ENCODE measurements around the gene RGS13. TPM values are rescaled to one million over a fixed set of nuclear protein-coding genes. Genes with fewer than 3 reads are reported as not detected.

The RGS13 gene
- total and polyA plus RNA-seq, 2 experiments from 2014 or later: not detected

- H3K4me3 ChIP-seq: no peak overlapping the region
- H3K4me3 Mint-ChIP-seq: no peak overlapping the region
- H3K36me3 ChIP-seq (ENCODE audit: insufficient read depth): no peaks in the 10 kb centered on the region
- peak; percentile 27 for DNase-seq (ENCODE audit: low spot score)
- H3K27me3 Mint-ChIP-seq (ENCODE audit: insufficient read depth, low read depth, poor library complexity): no peaks in the 10 kb centered on the region
- no peak overlapping the region for H2AFZ ChIP-seq
- no peaks in the 10 kb centered on the region for H3K9me2 ChIP-seq (ENCODE audit: insufficient read depth)
- no peak overlapping the region for H3K27ac ChIP-seq (ENCODE audit: low read depth)
- no peaks in the 10 kb centered on the region for H4K20me1 ChIP-seq (replicated peaks; ENCODE audit: insufficient read depth)
- TF ChIP-seq NANOG (IDR thresholded peaks at IDR 0.05; ENCODE audit: borderline replicate concordance): no peak
- no peak for TF ChIP-seq POLR2AphosphoS5 (IDR thresholded peaks at IDR 0.05; ENCODE audit: low read depth)
- TF ChIP-seq EZH2phosphoT487 (IDR thresholded peaks at IDR 0.05; ENCODE audit: unreplicated experiment): no peak
- no peaks in the 10 kb centered on the region for H3F3A ChIP-seq (replicated peaks; ENCODE audit: low read depth)
- H3K9me3 Mint-ChIP-seq: no peaks in the 10 kb centered on the region
- H3K79me2 ChIP-seq (replicated peaks; ENCODE audit: insufficient read depth): no peaks in the 10 kb centered on the region
- no peak overlapping the region for H3K27ac Mint-ChIP-seq
- H3K4me2 ChIP-seq: no peak overlapping the region
- no peaks in the 10 kb centered on the region for H3K36me3 Mint-ChIP-seq (ENCODE audit: low read depth)
- H3K27me3 ChIP-seq (ENCODE audit: insufficient read depth): no peaks in the 10 kb centered on the region
- ATAC-seq: peak; percentile 77
- H3K4me1 Mint-ChIP-seq: peaks cover 12% of the 10 kb centered on the region
- no peaks in the 10 kb centered on the region for H3K4me1 ChIP-seq (ENCODE audit: insufficient read depth)
Measured at GRCh38 chr1:192632641-192633532, 3.1 kb upstream of the RGS13 start.

GRCh38 chr1:192633533-192634253, 2.3 kb upstream of the RGS13 start:
- H3K9me2 ChIP-seq (ENCODE audit: insufficient read depth): no peaks in the 10 kb centered on the region
- peaks cover 12% of the 10 kb centered on the region for H3K4me1 Mint-ChIP-seq
- no peak overlapping the region for H2AFZ ChIP-seq
- H3K4me3 Mint-ChIP-seq: no peak overlapping the region
- H3K27ac Mint-ChIP-seq: no peak overlapping the region
- H3K4me2 ChIP-seq: no peak overlapping the region
- ATAC-seq: peak; percentile 24; the same call in 2 of the 3 replicates
- no peak overlapping the region for H3K27ac ChIP-seq (ENCODE audit: low read depth)
- no peaks in the 10 kb centered on the region for H3K9me3 Mint-ChIP-seq
- DNase-seq (ENCODE audit: low spot score): no peak
- H3F3A ChIP-seq (replicated peaks; ENCODE audit: low read depth): no peaks in the 10 kb centered on the region
- H3K27me3 Mint-ChIP-seq (ENCODE audit: insufficient read depth, low read depth, poor library complexity): no peaks in the 10 kb centered on the region
- H3K79me2 ChIP-seq (replicated peaks; ENCODE audit: insufficient read depth): no peaks in the 10 kb centered on the region
- no peak overlapping the region for H3K4me3 ChIP-seq
- no peaks in the 10 kb centered on the region for H3K27me3 ChIP-seq (ENCODE audit: insufficient read depth)
- H4K20me1 ChIP-seq (replicated peaks; ENCODE audit: insufficient read depth): no peaks in the 10 kb centered on the region
- no peaks in the 10 kb centered on the region for H3K4me1 ChIP-seq (ENCODE audit: insufficient read depth)
- no peaks in the 10 kb centered on the region for H3K36me3 Mint-ChIP-seq (ENCODE audit: low read depth)
- H3K36me3 ChIP-seq (ENCODE audit: insufficient read depth): no peaks in the 10 kb centered on the region
- TF ChIP-seq JUNB (IDR thresholded peaks at IDR 0.05; ENCODE audit: unreplicated experiment): no peak
- no peak for TF ChIP-seq EZH2 (IDR thresholded peaks at IDR 0.05; ENCODE audit: low read depth, unreplicated experiment)
- no peak for TF ChIP-seq STAT1 (IDR thresholded peaks at IDR 0.05; ENCODE audit: unreplicated experiment)
- no peak for TF ChIP-seq CREB1 (CRISPR knock-in tag; IDR thresholded peaks at IDR 0.05; ENCODE audit: low read depth)
- TF ChIP-seq REST (IDR thresholded peaks at IDR 0.05; ENCODE audit: unreplicated experiment): no peak
- TF ChIP-seq ZNF114 (CRISPR knock-in tag; IDR thresholded peaks at IDR 0.05): no peak
- no peak for TF ChIP-seq POLR2AphosphoS5 (IDR thresholded peaks at IDR 0.05; ENCODE audit: low read depth)
- TF ChIP-seq, protein P1, sequence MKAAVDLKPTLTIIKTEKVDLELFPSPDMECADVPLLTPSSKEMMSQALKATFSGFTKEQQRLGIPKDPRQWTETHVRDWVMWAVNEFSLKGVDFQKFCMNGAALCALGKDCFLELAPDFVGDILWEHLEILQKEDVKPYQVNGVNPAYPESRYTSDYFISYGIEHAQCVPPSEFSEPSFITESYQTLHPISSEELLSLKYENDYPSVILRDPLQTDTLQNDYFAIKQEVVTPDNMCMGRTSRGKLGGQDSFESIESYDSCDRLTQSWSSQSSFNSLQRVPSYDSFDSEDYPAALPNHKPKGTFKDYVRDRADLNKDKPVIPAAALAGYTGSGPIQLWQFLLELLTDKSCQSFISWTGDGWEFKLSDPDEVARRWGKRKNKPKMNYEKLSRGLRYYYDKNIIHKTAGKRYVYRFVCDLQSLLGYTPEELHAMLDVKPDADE (IDR thresholded peaks at IDR 0.05): no peak
